Ishikawa (cell line): ENCODE results near the gene NOL12.

Experiments used
- CEBPB ChIP-seq: IDR thresholded peaks from 2 replicates; pipeline ENCODE4 v1.6.1; 2012
- CREB1 ChIP-seq: IDR thresholded peaks from 2 replicates; pipeline ENCODE4 v1.6.1; 2012; ENCODE audit warnings: low read depth
- EGR1 ChIP-seq: IDR thresholded peaks from 2 replicates; pipeline ENCODE4 v1.6.1; 2012
- EP300 ChIP-seq: IDR thresholded peaks from 2 replicates; pipeline ENCODE4 v1.6.1; 2012; ENCODE audit warnings: borderline replicate concordance
- FOXM1 ChIP-seq: IDR thresholded peaks from 2 replicates; pipeline ENCODE4 v1.6.1; 2012; ENCODE audit warnings: low read depth, borderline replicate concordance
- NFIC ChIP-seq: IDR thresholded peaks from 2 replicates; pipeline ENCODE4 v1.6.1; 2012
- RAD21 ChIP-seq: IDR thresholded peaks from 2 replicates; pipeline ENCODE4 v1.6.1; 2012; ENCODE audit warnings: low read depth
- TAF1 ChIP-seq: IDR thresholded peaks from 2 replicates; pipeline ENCODE4 v1.6.1; 2012; ENCODE audit warnings: low read depth, mild to moderate bottlenecking
- TCF12 ChIP-seq: IDR thresholded peaks from 2 replicates; pipeline ENCODE4 v1.6.1; 2012; ENCODE audit warnings: low read depth
- TEAD4 ChIP-seq: IDR thresholded peaks from 2 replicates; pipeline ENCODE4 v1.6.1; 2012
- YY1 ChIP-seq: IDR thresholded peaks from 2 replicates; pipeline ENCODE4 v1.6.1; 2012; ENCODE audit warnings: low read depth
- ZBTB7A ChIP-seq: IDR thresholded peaks from 2 replicates; pipeline ENCODE4 v1.6.1; 2012; ENCODE audit warnings: low read depth
- TF ChIP-seq, protein P1 (sequence below): IDR thresholded peaks from 2 replicates; pipeline ENCODE4 v1.6.1; 2012; ENCODE audit warnings: low read depth, mild to moderate bottlenecking
- TF ChIP-seq, protein P2 (sequence below): IDR thresholded peaks from 2 replicates; pipeline ENCODE4 v1.6.1; 2012
- TF ChIP-seq, protein P3 (sequence below): IDR thresholded peaks from 2 replicates; pipeline ENCODE4 v1.6.1; 2012

NOL12 gene, protein sequence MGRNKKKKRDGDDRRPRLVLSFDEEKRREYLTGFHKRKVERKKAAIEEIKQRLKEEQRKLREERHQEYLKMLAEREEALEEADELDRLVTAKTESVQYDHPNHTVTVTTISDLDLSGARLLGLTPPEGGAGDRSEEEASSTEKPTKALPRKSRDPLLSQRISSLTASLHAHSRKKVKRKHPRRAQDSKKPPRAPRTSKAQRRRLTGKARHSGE

DNA sequence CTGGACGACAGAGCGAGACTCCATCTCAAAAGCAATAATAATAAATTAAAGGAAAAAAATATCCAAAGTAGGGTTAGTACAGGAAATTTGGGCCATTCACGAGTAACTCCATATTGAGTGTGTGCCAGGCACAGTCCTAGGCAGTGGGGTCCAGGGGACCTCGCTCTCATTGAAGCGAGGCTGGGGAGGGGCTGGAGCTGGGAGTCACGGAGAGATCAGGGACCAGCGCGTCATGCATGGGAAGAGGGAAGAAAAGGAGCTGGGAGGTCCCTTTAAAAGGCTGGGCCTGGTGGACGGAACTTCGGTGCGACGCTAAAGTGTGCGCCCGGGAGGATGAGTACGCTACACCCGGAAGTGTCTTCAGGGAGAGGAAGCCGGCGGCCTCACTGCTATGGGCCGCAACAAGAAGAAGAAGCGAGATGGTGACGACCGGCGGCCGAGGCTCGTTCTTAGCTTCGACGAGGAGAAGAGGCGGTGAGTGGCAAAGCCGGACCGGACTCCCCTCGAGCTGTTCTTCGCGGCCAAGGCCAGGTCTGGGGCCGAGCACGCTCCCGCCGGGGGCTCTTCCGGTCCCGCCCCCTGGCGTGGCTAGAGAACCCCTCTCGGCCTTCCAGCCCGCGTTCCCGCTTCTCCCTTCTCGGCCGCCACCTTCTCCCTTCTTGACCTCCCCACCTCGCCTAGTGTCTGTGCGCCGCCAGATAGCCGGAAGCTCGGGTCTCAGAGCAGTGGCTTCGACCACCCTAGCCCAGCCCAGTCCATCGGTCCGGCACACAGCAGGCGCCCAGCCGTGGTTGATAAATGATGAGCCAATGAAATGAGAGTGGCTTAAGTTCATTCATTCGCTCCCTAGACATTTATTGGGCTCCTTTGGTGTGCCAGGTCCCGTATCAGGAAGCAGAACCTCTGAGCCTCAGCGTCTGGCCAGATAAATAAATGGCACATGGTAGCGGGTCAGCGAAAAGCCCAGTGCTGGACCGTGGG, at the start of gene NOL12:
Gene NOL12, plus strand, starts transcription at position 342 of the 981 bp plus-strand sequence. Its CDS starts 50 bp downstream, at position 392.
- TF ChIP-seq RAD21 (no peak), EGR1 (no peak), EP300 (no peak), ZBTB7A (no peak), NFIC (no peak), CEBPB (no peak), FOXM1 (no peak), TCF12 (peak; percentile 50; the same call in 1 of the 2 replicates), CREB1 (peak; percentile 55; the same call in 1 of the 2 replicates), TEAD4 (no peak), TAF1 (peak; percentile 90), YY1 (peak; percentile 50; the same call in 1 of the 2 replicates)
- TF ChIP-seq, protein P1, sequence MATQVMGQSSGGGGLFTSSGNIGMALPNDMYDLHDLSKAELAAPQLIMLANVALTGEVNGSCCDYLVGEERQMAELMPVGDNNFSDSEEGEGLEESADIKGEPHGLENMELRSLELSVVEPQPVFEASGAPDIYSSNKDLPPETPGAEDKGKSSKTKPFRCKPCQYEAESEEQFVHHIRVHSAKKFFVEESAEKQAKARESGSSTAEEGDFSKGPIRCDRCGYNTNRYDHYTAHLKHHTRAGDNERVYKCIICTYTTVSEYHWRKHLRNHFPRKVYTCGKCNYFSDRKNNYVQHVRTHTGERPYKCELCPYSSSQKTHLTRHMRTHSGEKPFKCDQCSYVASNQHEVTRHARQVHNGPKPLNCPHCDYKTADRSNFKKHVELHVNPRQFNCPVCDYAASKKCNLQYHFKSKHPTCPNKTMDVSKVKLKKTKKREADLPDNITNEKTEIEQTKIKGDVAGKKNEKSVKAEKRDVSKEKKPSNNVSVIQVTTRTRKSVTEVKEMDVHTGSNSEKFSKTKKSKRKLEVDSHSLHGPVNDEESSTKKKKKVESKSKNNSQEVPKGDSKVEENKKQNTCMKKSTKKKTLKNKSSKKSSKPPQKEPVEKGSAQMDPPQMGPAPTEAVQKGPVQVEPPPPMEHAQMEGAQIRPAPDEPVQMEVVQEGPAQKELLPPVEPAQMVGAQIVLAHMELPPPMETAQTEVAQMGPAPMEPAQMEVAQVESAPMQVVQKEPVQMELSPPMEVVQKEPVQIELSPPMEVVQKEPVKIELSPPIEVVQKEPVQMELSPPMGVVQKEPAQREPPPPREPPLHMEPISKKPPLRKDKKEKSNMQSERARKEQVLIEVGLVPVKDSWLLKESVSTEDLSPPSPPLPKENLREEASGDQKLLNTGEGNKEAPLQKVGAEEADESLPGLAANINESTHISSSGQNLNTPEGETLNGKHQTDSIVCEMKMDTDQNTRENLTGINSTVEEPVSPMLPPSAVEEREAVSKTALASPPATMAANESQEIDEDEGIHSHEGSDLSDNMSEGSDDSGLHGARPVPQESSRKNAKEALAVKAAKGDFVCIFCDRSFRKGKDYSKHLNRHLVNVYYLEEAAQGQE = no peak
- TF ChIP-seq, protein P2, sequence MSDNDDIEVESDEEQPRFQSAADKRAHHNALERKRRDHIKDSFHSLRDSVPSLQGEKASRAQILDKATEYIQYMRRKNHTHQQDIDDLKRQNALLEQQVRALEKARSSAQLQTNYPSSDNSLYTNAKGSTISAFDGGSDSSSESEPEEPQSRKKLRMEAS = peak; percentile 92
- TF ChIP-seq, protein P3, sequence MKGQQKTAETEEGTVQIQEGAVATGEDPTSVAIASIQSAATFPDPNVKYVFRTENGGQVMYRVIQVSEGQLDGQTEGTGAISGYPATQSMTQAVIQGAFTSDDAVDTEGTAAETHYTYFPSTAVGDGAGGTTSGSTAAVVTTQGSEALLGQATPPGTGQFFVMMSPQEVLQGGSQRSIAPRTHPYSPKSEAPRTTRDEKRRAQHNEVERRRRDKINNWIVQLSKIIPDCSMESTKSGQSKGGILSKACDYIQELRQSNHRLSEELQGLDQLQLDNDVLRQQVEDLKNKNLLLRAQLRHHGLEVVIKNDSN = peak; percentile 63

DNA sequence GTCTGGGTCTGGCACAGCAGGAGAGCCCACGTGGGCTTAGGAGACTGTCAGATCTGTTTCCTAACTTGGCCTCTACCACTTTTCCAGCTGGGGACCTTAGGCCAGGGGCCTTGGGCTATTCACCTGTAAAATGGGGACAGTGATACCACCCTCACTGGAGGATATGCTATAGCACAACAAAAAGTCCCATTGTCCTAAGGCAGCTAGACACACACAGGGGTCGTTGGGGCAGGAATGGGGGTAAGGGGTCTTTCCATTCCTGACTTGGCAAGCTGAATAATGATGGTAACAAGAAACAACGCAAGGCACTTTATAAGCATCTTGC, 49.2 kb upstream of the NOL12 start:
- no peak for TF ChIP-seq TAF1
- no peak for TF ChIP-seq TEAD4
- TF ChIP-seq, protein P3 = peak; percentile 78

DNA sequence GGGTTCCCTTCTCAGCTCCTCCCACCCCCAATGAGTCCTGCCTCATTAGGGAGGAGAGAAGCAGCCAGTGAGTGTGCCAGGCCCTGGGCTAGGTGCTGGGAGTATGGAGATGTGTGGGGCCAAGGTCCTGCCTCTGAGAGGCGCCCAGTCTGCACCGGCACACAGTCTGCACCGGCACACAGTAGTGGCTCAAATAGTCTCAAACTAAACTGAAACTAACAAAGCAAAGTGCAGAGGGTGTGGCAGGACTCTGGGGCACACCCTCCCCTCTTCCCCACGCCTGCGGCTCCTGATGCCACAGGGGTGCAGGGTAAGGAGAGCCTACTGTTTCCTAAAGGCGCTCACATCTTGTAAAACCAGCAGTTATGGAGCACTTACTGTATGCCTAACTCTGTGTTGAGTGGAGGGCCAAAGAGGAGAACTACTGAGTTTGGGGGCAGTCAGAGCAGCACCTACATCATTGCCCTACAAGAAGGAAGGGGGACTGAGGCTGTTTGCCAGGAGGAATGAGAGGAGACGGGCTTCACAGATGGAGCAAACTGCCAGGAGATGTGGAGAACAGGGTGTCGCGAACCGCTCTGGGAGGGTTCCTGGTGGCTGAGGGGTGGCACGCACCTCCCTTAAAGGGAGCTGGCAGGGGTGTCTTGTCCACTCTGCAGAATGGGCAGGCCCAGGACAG, 47.6 kb upstream of the NOL12 start:
- no peak for TF ChIP-seq CEBPB
- no peak for TF ChIP-seq TEAD4
- TF ChIP-seq, protein P2 = no peak
- no peak for TF ChIP-seq ZBTB7A
- TF ChIP-seq EGR1 = no peak
- TF ChIP-seq YY1 = no peak
- TF ChIP-seq RAD21 = no peak
- no peak for TF ChIP-seq FOXM1
- no peak for TF ChIP-seq TCF12
- TF ChIP-seq NFIC = no peak
- TF ChIP-seq, protein P3 = no peak
- TF ChIP-seq CREB1 = no peak
- no peak for TF ChIP-seq EP300
- TF ChIP-seq, protein P1 = no peak
- no peak for TF ChIP-seq TAF1

DNA sequence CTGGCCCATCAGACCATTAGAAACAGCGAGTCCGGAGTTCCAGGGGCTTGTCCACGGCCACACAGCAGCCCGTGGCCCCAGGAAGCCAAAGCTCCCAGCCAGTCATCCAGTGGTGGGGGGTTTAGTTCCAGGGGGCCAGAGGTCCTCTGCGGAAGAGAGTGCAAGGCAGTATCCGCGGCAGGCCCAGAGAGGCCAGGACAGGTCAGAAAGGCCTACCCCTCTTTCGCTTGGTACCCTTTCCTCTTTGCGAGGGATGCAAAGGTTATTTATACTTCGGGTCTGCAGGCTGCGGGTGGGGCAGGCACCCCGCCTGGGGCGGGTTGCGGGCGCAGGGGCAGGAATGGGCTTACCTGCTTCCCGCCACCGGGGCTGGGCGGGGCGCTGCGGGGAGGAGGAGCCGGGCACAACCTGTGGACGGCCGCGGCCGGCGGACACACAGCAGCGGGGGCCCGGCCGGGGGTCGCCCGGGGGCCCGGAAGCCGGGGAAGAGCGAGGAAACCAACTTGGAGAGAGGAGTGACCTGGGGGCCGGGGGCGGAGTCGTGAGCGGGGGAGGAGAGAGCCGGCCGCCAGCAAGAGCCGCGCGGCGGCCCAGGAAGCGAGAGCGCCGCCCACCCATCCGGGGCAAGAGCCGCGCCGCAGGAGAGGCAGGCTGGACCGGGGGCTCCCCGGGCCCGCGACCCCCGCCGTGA, 46.9 kb upstream of the NOL12 start, which contains the start of gene SH3BP1:
Gene SH3BP1, plus strand, starts transcription at position 600 of the 691 bp plus-strand sequence. CDS start 119 bp downstream, outside the sequence.
- no peak for TF ChIP-seq FOXM1
- TF ChIP-seq RAD21 = no peak
- TF ChIP-seq EGR1 = 0 out of 2 replicates have a peak, but pooled peaks have one; percentile 32
- TF ChIP-seq TEAD4 = no peak
- peak; percentile 82; the same call in 1 of the 2 replicates for TF ChIP-seq ZBTB7A
- TF ChIP-seq EP300 = 0 out of 2 replicates have a peak, but pooled peaks have one; percentile 27
- TF ChIP-seq TAF1 = 0 out of 2 replicates have a peak, but pooled peaks have one; percentile 35
